K562 (cell line): ENCODE data around the gene ENOSF1. TPM values are rescaled to one million over a fixed set of nuclear protein-coding genes. Genes with fewer than 3 reads are reported as not detected.

Experiments used
- ATAC-seq: fragments of 200-7000 bp; cut with Tn5 transposase; 3 replicates; pipeline ENCODE4 v1.9.1; 2020; ENCODE audit warnings: moderate library complexity
- BruUV-seq: library from RNA; stranded (reverse); fragments of 400-500 nt; replicated peaks from 2 replicates; lab custom pipeline; 2021; lab: Mats Ljungman, UMichigan
- CTCF ChIA-PET: fragments of 300-600 bp; formaldehyde crosslinking; extraction: SDS; loops from one replicate; lab custom pipeline; 2021; ENCODE audit warnings: low intra/inter-chr PET ratio; lab: Yijun Ruan, JAX
- POLR2A ChIA-PET: fragments of 300-600, 350-650 bp; sonication (Branson Sonifier 250); formaldehyde crosslinking; extraction: SDS; loops from one replicate; lab custom pipeline; 2021; ENCODE audit warnings: antibody characterized with exemption, inconsistent platforms; lab: Yijun Ruan, JAX
- DNase-seq, 4 experiments: peaks; one replicate each; pipeline versions ENCODE4 v3.0.0 to v3.0.0-alpha.2; 2011 to 2018; ENCODE audit warnings: low spot score in 3 of 4, mixed read lengths in 3 of 4; ENCODE audit errors: extremely low read depth in 1 of 4
- FAIRE-seq: peaks from 2 replicates; lab custom pipeline; 2011; peaks lifted over from hg19 to GRCh38; lab: Jason Lieb, UNC
- H2AFZ ChIP-seq: 2 replicates; pipeline ENCODE4 v1.6.0; 2011; ENCODE audit warnings: low read depth, low read length, control low read depth, inconsistent platforms
- H3K27ac ChIP-seq: fragments of 200-600 bp; 3 replicates; pipeline ENCODE4 v1.8.0; 2011; ENCODE audit warnings: low read depth, mild to moderate bottlenecking, control low read depth, inconsistent platforms, low read length, moderate library complexity, mixed read lengths; ENCODE audit errors: extremely low read depth
- H3K27me3 ChIP-seq, 2 experiments: fragments of 300-600 bp in 1 of 2; 2 replicates in 1 of 2; 3 replicates in 1 of 2; pipeline versions ENCODE4 v1.6.0 to v1.8.0; 2011; ENCODE audit warnings: inconsistent platforms in 2 of 2, low read length in 2 of 2, mild to moderate bottlenecking in 1 of 2, mixed read lengths in 1 of 2, moderate library complexity in 1 of 2; ENCODE audit not compliant: control insufficient read depth in 2 of 2, insufficient read depth in 2 of 2
- H3K36me3 ChIP-seq: fragments of 300-600 bp; 3 replicates; pipeline ENCODE4 v1.8.0; 2011; ENCODE audit warnings: mild to moderate bottlenecking, low read length, inconsistent platforms; ENCODE audit not compliant: control insufficient read depth, insufficient read depth
- H3K4me1 ChIP-seq, 2 experiments: fragments of 200-600 bp in 1 of 2; replicated peaks in 1 of 2; 2 replicates in 1 of 2; 3 replicates in 1 of 2; pipeline versions ENCODE4 v1.5.1 to v1.8.0; 2011; ENCODE audit warnings: inconsistent platforms in 2 of 2, low read length in 2 of 2, mild to moderate bottlenecking in 1 of 2, mixed read lengths in 1 of 2, moderate library complexity in 1 of 2; ENCODE audit not compliant: control insufficient read depth in 2 of 2, insufficient read depth in 2 of 2
- H3K4me2 ChIP-seq: 2 replicates; pipeline ENCODE4 v1.6.1; 2011; ENCODE audit warnings: low read length, control low read depth, inconsistent platforms, mixed read lengths; ENCODE audit not compliant: insufficient read depth
- H3K4me3 ChIP-seq: fragments of 200-600 bp; sonication (generic), shearing (Covaris generic); 2 replicates; pipeline ENCODE4 v1.5.1; 2016; ENCODE audit warnings: control low read depth, inconsistent platforms
- H3K79me2 ChIP-seq: fragments of 200-600 bp; 3 replicates; pipeline ENCODE4 v1.8.0; 2011; ENCODE audit warnings: low read length, inconsistent platforms; ENCODE audit not compliant: control insufficient read depth, insufficient read depth
- H3K9ac ChIP-seq, 2 experiments: 2 replicates each; pipeline versions ENCODE4 v1.6.0 to v1.6.1; 2011; ENCODE audit warnings: low read depth in 2 of 2, low read length in 2 of 2, control low read depth in 1 of 2, inconsistent platforms in 1 of 2, mild to moderate bottlenecking in 1 of 2, mixed read lengths in 1 of 2; ENCODE audit not compliant: insufficient read depth in 1 of 2
- H3K9me1 ChIP-seq: one replicate; pipeline ENCODE4 v1.6.0; 2011; ENCODE audit warnings: inconsistent platforms, mild to moderate bottlenecking, low read length, moderate library complexity; ENCODE audit not compliant: control insufficient read depth, insufficient read depth
- H3K9me3 ChIP-seq: replicated peaks from 2 replicates; pipeline ENCODE4 v1.5.1; 2011; ENCODE audit warnings: low read depth, low read length, inconsistent platforms; ENCODE audit not compliant: control insufficient read depth, insufficient read depth
- H4K20me1 ChIP-seq: replicated peaks from 2 replicates; pipeline ENCODE4 v1.6.1; 2011; ENCODE audit warnings: low read length, inconsistent platforms, mixed read lengths; ENCODE audit not compliant: control insufficient read depth, insufficient read depth
- MBD2 ChIP-seq: sonication (generic); IDR thresholded peaks from 2 replicates; pipeline ENCODE4 v1.6.1; 2016; ENCODE audit warnings: low read depth, borderline replicate concordance
- MED1 ChIP-seq: sonication (generic); formaldehyde crosslinking; IDR thresholded peaks from 2 replicates; pipeline ENCODE4 v1.8.1; 2023; ENCODE audit warnings: missing genetic modification reagents, borderline replicate concordance
- MTA3 ChIP-seq: fragments of 450-650 bp; formaldehyde crosslinking; IDR thresholded peaks from 2 replicates; pipeline ENCODE4 v1.6.1; 2017; ENCODE audit warnings: mild to moderate bottlenecking, borderline replicate concordance
- RBM17 ChIP-seq: fragments of 200-400 bp; formaldehyde crosslinking; IDR thresholded peaks from 2 replicates; pipeline ENCODE4 v1.6.1; 2017; ENCODE audit warnings: low read depth, mild to moderate bottlenecking, low read length, borderline replicate concordance
- WGBS: fragments of 100-300 bp; shearing (Covaris generic); methylation state at CpG from one replicate; pipeline ENCODE4 v1.1.6; 2016; ENCODE audit warnings: low coverage, mixed read lengths; ENCODE audit not compliant: insufficient coverage; ENCODE audit errors: missing lambda C conversion rate; 5-methylcytosine and 5-hydroxymethylcytosine counted together
- in situ Hi-C: fragments of 300-500 bp; cut with MboI; formaldehyde crosslinking; loops from 4 replicates; pipeline ENCODE4 v1.15.0; 2018; ENCODE audit warnings: inconsistent platforms, mixed read lengths
- intact Hi-C: fragments of 100-400 bp; cut with micrococcal nuclease; formaldehyde crosslinking; loops from 2 replicates; pipeline ENCODE4 v1.14.2; 2022
- polyA plus RNA-seq, 8 experiments: library from polyadenylated mRNA; depleted of rRNA in 4 of 8; stranded (reverse) in 5 of 8; unstranded in 3 of 8; fragments of >200 nt; fragmentation: Nextera tagmentation in 2 of 8; fragmentation: Illumina TruSeq in 1 of 8; extraction: Ambion mirVana in 2 of 8; extraction: Trizol in 1 of 8; gene quantifications; 2 replicates each; pipeline versions ENCODE4 v1.2.1 to v1.2.3, GENCODE V29; 2011 to 2014; ENCODE audit warnings: inconsistent platforms in 1 of 8, missing spikeins in 1 of 8
- total RNA-seq, 7 experiments: library from RNA; depleted of rRNA in 6 of 7; stranded (reverse); fragments of >200 nt in 6 of 7; fragmentation: Illumina TruSeq in 2 of 7; extraction: Trizol in 2 of 7; gene quantifications; 2 replicates each; pipeline versions ENCODE4 v1.2.1 to v1.2.3, GENCODE V29; 2011 to 2021; ENCODE audit warnings: low replicate concordance in 1 of 7
- TF ChIP-seq, protein P1 (sequence below): fragments of 450-650 bp; IDR thresholded peaks from 2 replicates; pipeline ENCODE4 v1.6.1; 2016
- TF ChIP-seq, protein P2 (sequence below), 2 experiments: IDR thresholded peaks in 1 of 2; conservative IDR thresholded peaks in 1 of 2; 2 replicates each; pipeline ENCODE4 v1.6.1; 2016; ENCODE audit warnings: low read depth in 2 of 2, mild to moderate bottlenecking in 1 of 2, missing compliant biosample characterization in 1 of 2, missing genetic modification characterization in 1 of 2, moderate library complexity in 1 of 2

ENOSF1 gene
- total and polyA plus RNA-seq, 9 of the 15 experiments (the other 6 are each of a cell fraction or from before 2014, with no cell fraction given): 15.5 to 66.4 (median 46.5) TPM

DNA sequence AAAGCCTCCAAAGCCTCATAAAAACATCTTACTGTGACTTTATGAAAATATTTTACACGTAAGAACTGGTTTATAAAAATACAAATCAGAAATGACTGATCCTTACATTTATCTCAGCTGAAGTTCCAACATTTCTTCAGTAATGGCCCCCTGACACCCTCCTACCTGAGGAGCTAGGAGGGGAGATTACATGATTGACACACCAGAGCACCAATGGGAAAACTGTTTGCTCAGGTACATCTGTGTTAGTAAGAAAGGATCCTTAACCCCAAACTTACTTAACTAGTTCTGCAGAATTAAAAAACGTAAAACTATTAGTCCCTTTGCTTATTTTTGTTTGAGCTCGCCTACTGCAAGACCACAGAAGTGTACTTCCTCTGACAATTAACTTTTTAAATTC, 27.0 kb downstream of the ENOSF1 start:
- Histone ChIP-seq H4K20me1 (no peaks in the 10 kb centered on the region), H3K27ac (no peak overlapping the region), H3K9ac (no peak overlapping the region), H3K27me3 (no peaks in the 10 kb centered on the region), H3K79me2 (no peaks in the 10 kb centered on the region), H2AFZ (no peak overlapping the region), H3K36me3 (peaks cover 81% of the 10 kb centered on the region; the same call in 2 of the 3 replicates), H3K4me1 (peaks cover 0 to 15% of the 10 kb centered on the region in 2 experiments; a peak in 3 of 5 replicates)
- POLR2A ChIA-PET: interaction anchor here (0.7 to 2.1 kb wide), 4 partner anchors 13 to 24 kb away, joined by 3 to 8 read pairs (median 8); no protein-coding TSS in a partner anchor
- in situ Hi-C loops: loop anchor here (5.0 kb wide), 1 partner anchor 58 kb away; no protein-coding TSS in a partner anchor
- BruUV-seq: no TSS peak
- WGBS: 59% methylated on average over 3 of the region's 3 CpGs
- no peak for TF ChIP-seq MTA3
- TF ChIP-seq MED1 (CRISPR knock-in tag): no peak
- no peak for TF ChIP-seq RBM17
- TF ChIP-seq, protein P1, sequence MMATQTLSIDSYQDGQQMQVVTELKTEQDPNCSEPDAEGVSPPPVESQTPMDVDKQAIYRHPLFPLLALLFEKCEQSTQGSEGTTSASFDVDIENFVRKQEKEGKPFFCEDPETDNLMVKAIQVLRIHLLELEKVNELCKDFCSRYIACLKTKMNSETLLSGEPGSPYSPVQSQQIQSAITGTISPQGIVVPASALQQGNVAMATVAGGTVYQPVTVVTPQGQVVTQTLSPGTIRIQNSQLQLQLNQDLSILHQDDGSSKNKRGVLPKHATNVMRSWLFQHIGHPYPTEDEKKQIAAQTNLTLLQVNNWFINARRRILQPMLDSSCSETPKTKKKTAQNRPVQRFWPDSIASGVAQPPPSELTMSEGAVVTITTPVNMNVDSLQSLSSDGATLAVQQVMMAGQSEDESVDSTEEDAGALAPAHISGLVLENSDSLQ: peak; percentile 96
- no peak for TF ChIP-seq MBD2
- TF ChIP-seq, protein P2, sequence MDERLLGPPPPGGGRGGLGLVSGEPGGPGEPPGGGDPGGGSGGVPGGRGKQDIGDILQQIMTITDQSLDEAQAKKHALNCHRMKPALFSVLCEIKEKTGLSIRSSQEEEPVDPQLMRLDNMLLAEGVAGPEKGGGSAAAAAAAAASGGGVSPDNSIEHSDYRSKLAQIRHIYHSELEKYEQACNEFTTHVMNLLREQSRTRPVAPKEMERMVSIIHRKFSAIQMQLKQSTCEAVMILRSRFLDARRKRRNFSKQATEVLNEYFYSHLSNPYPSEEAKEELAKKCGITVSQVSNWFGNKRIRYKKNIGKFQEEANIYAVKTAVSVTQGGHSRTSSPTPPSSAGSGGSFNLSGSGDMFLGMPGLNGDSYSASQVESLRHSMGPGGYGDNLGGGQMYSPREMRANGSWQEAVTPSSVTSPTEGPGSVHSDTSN (CRISPR knock-in tag; IDR thresholded peaks at IDR 0.05; ENCODE audit: low read depth): peak; percentile 44; the same call in 1 of the 2 replicates
- TF ChIP-seq, protein P2 (tag; conservative IDR thresholded peaks at IDR 0.05; ENCODE audit: low read depth): peak; percentile 75
- TF ChIP-seq, all 486 proteins: peak for 2
- no peak for ATAC-seq
- DNase-seq: peak; percentile 55 to 73 (median 68)
- no peaks in the 10 kb centered on the region for H3K9me1 ChIP-seq
- no peaks in the 10 kb centered on the region for H3K9me3 ChIP-seq
- CTCF ChIA-PET: no interaction called here
- intact Hi-C loops: no loop called here
- no peak overlapping the region for H3K4me2 ChIP-seq
- no peak for FAIRE-seq
- no peak overlapping the region for H3K4me3 ChIP-seq
